K562 (cell line): Measurements from ENCODE around the gene SPNS1.

Experiments
- BRF2 ChIP-seq: IDR thresholded peaks from 3 replicates; pipeline ENCODE4 v1.6.1; 2011; ENCODE audit warnings: borderline replicate concordance, mild to moderate bottlenecking; ENCODE audit not compliant: insufficient read length, insufficient read depth
- CREB1 ChIP-seq, 2 experiments: sonication (generic) in 1 of 2; formaldehyde crosslinking in 1 of 2; IDR thresholded peaks; 2 replicates each; pipeline versions ENCODE4 v1.6.1 to v1.8.0; 2012 to 2022; ENCODE audit warnings: inconsistent platforms in 1 of 2, mild to moderate bottlenecking in 1 of 2, missing genetic modification reagents in 1 of 2, moderate library complexity in 1 of 2
- CREM ChIP-seq: IDR thresholded peaks from 2 replicates; pipeline ENCODE4 v1.6.1; 2014; ENCODE audit warnings: antibody characterized with exemption, low read depth
- CTCF ChIP-seq, 3 experiments: IDR thresholded peaks in 2 of 3; conservative IDR thresholded peaks in 1 of 3; 2 replicates each; pipeline ENCODE4 v1.5.1; 2011 to 2012; ENCODE audit warnings: low read length in 3 of 3, mild to moderate bottlenecking in 3 of 3, control low read depth in 2 of 3, improper control_type of control experiment in 1 of 3, inconsistent platforms in 1 of 3, low read depth in 1 of 3, mixed read lengths in 1 of 3, moderate library complexity in 1 of 3; ENCODE audit not compliant: insufficient read depth in 2 of 3
- EGR1 ChIP-seq: fragments of 450-650 bp; conservative IDR thresholded peaks from 2 replicates; pipeline ENCODE4 v1.6.1; 2017; ENCODE audit warnings: mild to moderate bottlenecking
- KLF1 ChIP-seq: fragments of 450-650 bp; IDR thresholded peaks from 2 replicates; pipeline ENCODE4 v1.6.1; 2016; ENCODE audit warnings: missing genetic modification characterization, missing compliant biosample characterization
- MXD1 ChIP-seq: fragments of 250-450 bp; sonication (Bioruptor Pico); IDR thresholded peaks from 2 replicates; pipeline ENCODE4 v1.8.0; 2021; ENCODE audit warnings: borderline replicate concordance, mild to moderate bottlenecking, moderate library complexity; ENCODE audit not compliant: poor library complexity, severe bottlenecking
- POLR2AphosphoS5 ChIP-seq: IDR thresholded peaks from 2 replicates; pipeline ENCODE4 v1.6.1; 2011; ENCODE audit warnings: mild to moderate bottlenecking, low read depth, low read length, moderate library complexity; ENCODE audit not compliant: control insufficient read depth, insufficient read depth
- PRPF4 ChIP-seq: fragments of 200-400 bp; formaldehyde crosslinking; IDR thresholded peaks from one replicate; pipeline ENCODE4 v1.6.1; 2017; ENCODE audit warnings: low read length, low read depth, mild to moderate bottlenecking; ENCODE audit not compliant: insufficient read depth, poor library complexity, severe bottlenecking
- PYGO2 ChIP-seq: fragments of 450-650 bp; IDR thresholded peaks from 2 replicates; pipeline ENCODE4 v1.6.1; 2016; ENCODE audit warnings: mild to moderate bottlenecking, missing genetic modification characterization, moderate library complexity, missing compliant biosample characterization
- SIN3A ChIP-seq, 2 experiments: fragments of 150-350 bp in 1 of 2; IDR thresholded peaks; 2 replicates each; pipeline ENCODE4 v1.6.1; 2011 to 2016; ENCODE audit warnings: borderline replicate concordance in 2 of 2, low read depth in 2 of 2, low read length in 2 of 2, mild to moderate bottlenecking in 2 of 2, moderate library complexity in 2 of 2; ENCODE audit not compliant: control insufficient read depth in 1 of 2
- YBX1 ChIP-seq: fragments of 450-650 bp; IDR thresholded peaks from 2 replicates; pipeline ENCODE4 v1.7.1; 2016; ENCODE audit warnings: mild to moderate bottlenecking
- ZBTB8A ChIP-seq: fragments of 450-650 bp; IDR thresholded peaks from 2 replicates; pipeline ENCODE4 v1.6.1; 2018; ENCODE audit warnings: mild to moderate bottlenecking, moderate library complexity; ENCODE audit not compliant: partially characterized antibody
- ZNF140 ChIP-seq: fragments of 250-450 bp; sonication (Bioruptor Pico); IDR thresholded peaks from 2 replicates; pipeline ENCODE4 v1.8.0; 2021; ENCODE audit warnings: moderate library complexity, mild to moderate bottlenecking, inconsistent platforms

- peak; percentile 75 for TF ChIP-seq KLF1 (tag)
- TF ChIP-seq POLR2AphosphoS5 = peak; percentile 75; the same call in 1 of the 2 replicates
- no peak for TF ChIP-seq PYGO2 (tag)
- TF ChIP-seq ZNF140 (CRISPR knock-in tag) = no peak
- TF ChIP-seq CTCF (IDR thresholded peaks at IDR 0.05 in 2 of 3, conservative IDR thresholded peaks at IDR 0.05 in 1 of 3; ENCODE audit: insufficient read depth in 2 of 3, low read depth in 1 of 3, low read length in 3 of 3) = no peak
- no peak for TF ChIP-seq YBX1
- TF ChIP-seq CREM = peak; percentile 75
- peak in 1 of 2 experiments; percentile 69; a peak in 1 of 4 replicates for TF ChIP-seq SIN3A (IDR thresholded peaks at IDR 0.05; ENCODE audit: borderline replicate concordance in 2 of 2, control insufficient read depth in 1 of 2, low read depth in 2 of 2, low read length in 2 of 2)
- no peak for TF ChIP-seq MXD1 (CRISPR knock-in tag)
- no peak for TF ChIP-seq PRPF4
- TF ChIP-seq EGR1 = peak; percentile 53; the same call in 1 of the 2 replicates
- TF ChIP-seq BRF2 = no peak
- no peak for TF ChIP-seq ZBTB8A
- peak; percentile 52; the same call in 1 of the 2 replicates for TF ChIP-seq CREB1 (IDR thresholded peaks at IDR 0.05)
- TF ChIP-seq CREB1 (CRISPR knock-in tag; IDR thresholded peaks at IDR 0.05) = no peak
Observed at GRCh38 chr16:28925386-28926228, 49.0 kb upstream of the SPNS1 start.
